Thyroid gland (tissue), 4 donors: ENCODE results near the gene TXK. TPM values are rescaled to one million over a fixed set of nuclear protein-coding genes. Genes with fewer than 3 reads are reported as not detected.

Experiments used
- DNase-seq, 2 donors: peaks; one replicate each; pipeline ENCODE4 v3.0.0-alpha.2; 2019
- H3K27ac ChIP-seq, 3 donors: fragments of 200-600 bp; sonication (generic); 1 replicate in 2 of 3; 2 replicates in 1 of 3; pipeline ENCODE4 v1.5.1; 2016 to 2019; ENCODE audit warnings: mild to moderate bottlenecking in 1 of 3, moderate library complexity in 1 of 3
- H3K27me3 ChIP-seq: fragments of 200-600 bp; sonication (generic); one replicate; pipeline ENCODE4 v1.5.1; 2019
- H3K36me3 ChIP-seq, 2 donors: fragments of 200-600 bp; sonication (generic); one replicate each; pipeline ENCODE4 v1.5.1; 2016 to 2019
- H3K4me1 ChIP-seq, 2 donors: fragments of 200-600 bp; sonication (generic); one replicate each; pipeline ENCODE4 v1.5.1; 2017 to 2019
- H3K4me3 ChIP-seq, 3 donors: fragments of 200-600 bp; sonication (generic); replicated peaks in 1 of 3; 1 replicate in 2 of 3; 2 replicates in 1 of 3; pipeline ENCODE4 v1.5.1; 2016; ENCODE audit warnings: mild to moderate bottlenecking in 1 of 3
- H3K9me3 ChIP-seq: fragments of 200-600 bp; sonication (generic); one replicate; pipeline ENCODE4 v1.5.1; 2017
- POLR2A ChIP-seq, 2 donors: fragments of 450-650 bp; IDR thresholded peaks; one replicate each; pipeline ENCODE4 v1.6.1; 2017; ENCODE audit warnings: antibody characterized with exemption in 2 of 2, mild to moderate bottlenecking in 2 of 2, moderate library complexity in 1 of 2
- WGBS, 2 donors: methylation state at CpG; one replicate each; pipeline ENCODE4 v1.1.5; 2017; 5-methylcytosine and 5-hydroxymethylcytosine counted together
- intact Hi-C: fragments of 100-400 bp; cut with DNase I; formaldehyde crosslinking; loops from one replicate; pipeline ENCODE4 v1.15.1; 2023
- total RNA-seq, 4 donors: library from RNA; depleted of rRNA; stranded (reverse); fragments of >200 nt; gene quantifications; one replicate each; pipeline ENCODE4 v1.2.3, GENCODE V29; 2016
- TF ChIP-seq, protein P1 (sequence below), 6 experiments: fragments of 200-600 bp in 3 of 6; fragments of 450-650 bp in 3 of 6; sonication (generic) in 3 of 6; IDR thresholded peaks; one replicate each; pipeline ENCODE4 v1.5.1; 2016 to 2019; ENCODE audit warnings: antibody characterized with exemption in 6 of 6, mild to moderate bottlenecking in 2 of 6, inconsistent platforms in 1 of 6, moderate library complexity in 1 of 6

Gene TXK
- total RNA-seq, 4 donors from 2014 or later, result 1.8 to 3.6 (median 1.9) TPM

- 73 to 86% methylated on average over 5 of the region's 5 CpGs for WGBS, 2 donors
- TF ChIP-seq, protein P1, sequence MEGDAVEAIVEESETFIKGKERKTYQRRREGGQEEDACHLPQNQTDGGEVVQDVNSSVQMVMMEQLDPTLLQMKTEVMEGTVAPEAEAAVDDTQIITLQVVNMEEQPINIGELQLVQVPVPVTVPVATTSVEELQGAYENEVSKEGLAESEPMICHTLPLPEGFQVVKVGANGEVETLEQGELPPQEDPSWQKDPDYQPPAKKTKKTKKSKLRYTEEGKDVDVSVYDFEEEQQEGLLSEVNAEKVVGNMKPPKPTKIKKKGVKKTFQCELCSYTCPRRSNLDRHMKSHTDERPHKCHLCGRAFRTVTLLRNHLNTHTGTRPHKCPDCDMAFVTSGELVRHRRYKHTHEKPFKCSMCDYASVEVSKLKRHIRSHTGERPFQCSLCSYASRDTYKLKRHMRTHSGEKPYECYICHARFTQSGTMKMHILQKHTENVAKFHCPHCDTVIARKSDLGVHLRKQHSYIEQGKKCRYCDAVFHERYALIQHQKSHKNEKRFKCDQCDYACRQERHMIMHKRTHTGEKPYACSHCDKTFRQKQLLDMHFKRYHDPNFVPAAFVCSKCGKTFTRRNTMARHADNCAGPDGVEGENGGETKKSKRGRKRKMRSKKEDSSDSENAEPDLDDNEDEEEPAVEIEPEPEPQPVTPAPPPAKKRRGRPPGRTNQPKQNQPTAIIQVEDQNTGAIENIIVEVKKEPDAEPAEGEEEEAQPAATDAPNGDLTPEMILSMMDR (IDR thresholded peaks at IDR 0.05), result no peak
- no peak for TF ChIP-seq POLR2A (IDR thresholded peaks at IDR 0.05)
- no peaks in the 10 kb centered on the region for H3K4me1 ChIP-seq
- intact Hi-C loops, result no loop called here
- H3K36me3 ChIP-seq, result no peaks in the 10 kb centered on the region
- H3K27ac ChIP-seq, result no peak overlapping the region
- DNase-seq, result no peak
- H3K9me3 ChIP-seq, result no peaks in the 10 kb centered on the region
- H3K4me3 ChIP-seq, result no peak overlapping the region
- no peaks in the 10 kb centered on the region for H3K27me3 ChIP-seq
Observed at GRCh38 chr4:48078862-48079655, 55.0 kb downstream of the TXK start.

GRCh38 chr4:48078425-48078824 lies 55.6 kb downstream of the TXK start:
- H3K27ac ChIP-seq, result no peak overlapping the region
- TF ChIP-seq, protein P1 (IDR thresholded peaks at IDR 0.05), result no peak
- no peak for TF ChIP-seq POLR2A (IDR thresholded peaks at IDR 0.05)
- H3K4me3 ChIP-seq, result no peak overlapping the region
- no peaks in the 10 kb centered on the region for H3K9me3 ChIP-seq
- H3K4me1 ChIP-seq, result no peaks in the 10 kb centered on the region
- DNase-seq, result no peak
- no peaks in the 10 kb centered on the region for H3K36me3 ChIP-seq
- H3K27me3 ChIP-seq, result no peaks in the 10 kb centered on the region
- WGBS, 2 donors, result 67 to 95% methylated on average over 2 of the region's 2 CpGs
- intact Hi-C loops, result no loop called here

DNA sequence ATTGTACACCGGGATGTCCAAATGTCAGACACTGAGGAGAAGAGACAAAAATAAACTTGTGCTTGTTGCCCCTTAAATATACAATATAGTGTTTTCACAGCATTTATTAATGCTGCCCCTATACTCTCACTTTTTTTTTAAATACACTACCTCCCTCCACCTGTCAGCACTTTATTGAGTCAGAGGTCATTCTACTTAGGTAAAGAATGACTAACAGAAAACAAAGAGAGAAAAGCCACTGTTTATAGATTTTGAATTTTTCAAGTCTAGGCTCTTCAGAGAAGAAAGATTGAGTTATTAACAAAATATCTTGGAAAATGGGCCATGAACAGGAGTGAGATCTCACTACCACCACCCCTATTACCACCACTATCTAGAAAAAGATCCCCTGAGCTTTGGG lies 59.4 kb downstream of the TXK start:
- no peak for TF ChIP-seq POLR2A (IDR thresholded peaks at IDR 0.05)
- TF ChIP-seq, protein P1 (IDR thresholded peaks at IDR 0.05), result no peak
- 67 to 81% methylated on average over 1 of the region's 1 CpG for WGBS, 2 donors
- Histone ChIP-seq H3K4me3 (no peak overlapping the region), H3K27ac (no peak overlapping the region), H3K4me1 (no peaks in the 10 kb centered on the region), H3K36me3 (no peaks in the 10 kb centered on the region), H3K9me3 (no peaks in the 10 kb centered on the region), H3K27me3 (no peaks in the 10 kb centered on the region)
- no peak for DNase-seq
- intact Hi-C loops, result no loop called here

DNA sequence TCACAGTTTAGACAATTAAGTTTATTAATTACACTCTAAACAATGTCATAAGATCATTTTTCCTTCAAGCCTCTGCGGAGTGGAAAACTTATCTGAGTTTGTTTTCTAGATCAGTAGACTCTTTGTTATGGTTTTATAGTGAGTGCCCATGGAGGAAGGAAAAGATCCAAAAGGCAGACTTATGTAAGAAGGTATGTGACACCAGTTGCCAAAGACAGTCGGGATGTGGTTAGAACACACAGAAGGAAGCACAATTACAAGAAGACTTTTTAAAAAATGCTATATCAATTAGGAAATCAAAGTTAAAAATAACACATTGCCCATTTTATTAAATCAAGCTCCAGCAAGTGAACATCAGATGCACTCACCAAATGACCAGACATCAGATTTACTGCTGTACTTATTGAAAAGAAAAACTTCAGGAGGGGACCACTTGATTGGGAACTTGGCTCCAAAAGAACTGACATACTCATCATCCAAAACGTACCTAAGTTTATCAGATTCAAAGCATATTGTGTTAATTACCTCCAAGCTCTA lies 60.4 kb downstream of the TXK start:
- 65 to 71% methylated on average over 3 of the region's 3 CpGs for WGBS, 2 donors
- Histone ChIP-seq H3K4me1 (no peaks in the 10 kb centered on the region), H3K9me3 (no peaks in the 10 kb centered on the region), H3K36me3 (no peaks in the 10 kb centered on the region), H3K27ac (no peak overlapping the region), H3K27me3 (no peaks in the 10 kb centered on the region), H3K4me3 (no peak overlapping the region)
- no peak for DNase-seq
- intact Hi-C loops, result no loop called here
- TF ChIP-seq, protein P1 (IDR thresholded peaks at IDR 0.05), result no peak
- TF ChIP-seq POLR2A (IDR thresholded peaks at IDR 0.05), result no peak

DNA sequence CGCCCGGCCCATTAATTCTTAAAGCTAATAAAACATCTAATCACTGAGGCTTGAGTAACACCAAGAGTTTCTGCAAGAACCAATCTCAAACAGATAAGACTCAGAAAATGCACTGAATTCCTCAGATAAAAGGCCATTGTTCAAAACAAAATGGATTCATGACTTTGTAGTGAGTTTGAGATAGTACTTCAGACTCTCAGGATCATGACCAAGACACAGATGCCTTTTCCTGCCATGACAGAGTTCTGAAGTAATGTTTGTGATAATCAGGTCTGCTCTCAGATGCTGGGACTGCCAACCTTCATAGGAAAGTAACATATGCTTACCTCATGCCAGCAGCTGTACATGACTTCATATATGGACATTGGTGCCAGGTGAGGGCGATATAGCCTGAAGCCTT lies 62.9 kb downstream of the TXK start:
- Histone ChIP-seq H3K9me3 (no peaks in the 10 kb centered on the region), H3K27me3 (no peaks in the 10 kb centered on the region), H3K4me3 (no peak overlapping the region), H3K27ac (no peak overlapping the region), H3K36me3 (no peaks in the 10 kb centered on the region), H3K4me1 (no peaks in the 10 kb centered on the region)
- WGBS, 2 donors, result 94 to 96% methylated on average over 3 of the region's 3 CpGs
- DNase-seq, result no peak
- TF ChIP-seq, protein P1 (IDR thresholded peaks at IDR 0.05), result no peak
- TF ChIP-seq POLR2A (IDR thresholded peaks at IDR 0.05), result no peak
- intact Hi-C loops, result no loop called here
